ENCODE data around the gene PTPRE. TPM values are rescaled to one million over a fixed set of nuclear protein-coding genes. Genes with fewer than 3 reads are reported as not detected.
A peak's percentile ranks its signal among the peaks of the same experiment; 100 is the strongest.

The PTPRE gene
- polyA plus RNA-seq, 1 donor (not counting 4 experiments of a cell fraction or from before 2014, with no cell fraction given): 15.1 TPM

GRCh38 chr10:128045833-128046120, 138.9 kb downstream of the PTPRE start:
- Histone ChIP-seq H3K9ac (ENCODE audit: control insufficient read depth, extremely low read depth, insufficient read depth, low read length) (no peak overlapping the region), H3K4me3 (ENCODE audit: control insufficient read depth in 2 of 3, extremely low read depth in 1 of 3, insufficient read depth in 2 of 3, low read depth in 1 of 3, low read length in 3 of 3) (no peak overlapping the region), H3K9me3 (ENCODE audit: control insufficient read depth, low read depth, low read length) (no peaks in the 10 kb centered on the region), H3K9me1 (ENCODE audit: control insufficient read depth, extremely low read depth, insufficient read depth, low read length) (no peaks in the 10 kb centered on the region), H4K20me1 (ENCODE audit: control insufficient read depth, extremely low read depth, insufficient read depth, low read length) (no peaks in the 10 kb centered on the region), H3K4me1 (ENCODE audit: control insufficient read depth, extremely low read depth, insufficient read depth, low read length) (peaks cover 25% of the 10 kb centered on the region), H2AFZ (ENCODE audit: control insufficient read depth, low read length) (no peak overlapping the region), H3K36me3 (ENCODE audit: control insufficient read depth in 2 of 2, extremely low read depth in 1 of 2, insufficient read depth in 2 of 2, low read length in 2 of 2) (peaks cover 2 to 10% of the 10 kb centered on the region in 2 experiments), H3K4me2 (ENCODE audit: control insufficient read depth, extremely low read depth, insufficient read depth, low read depth, low read length) (no peak overlapping the region), H3K27ac (ENCODE audit: control insufficient read depth, insufficient read depth, low read length) (no peak overlapping the region), H3K27me3 (ENCODE audit: control insufficient read depth, extremely low read depth, insufficient read depth, low read length) (no peaks in the 10 kb centered on the region), H3K79me2 (ENCODE audit: control insufficient read depth, insufficient read depth, low read length) (peaks cover 22% of the 10 kb centered on the region)
- DNase-seq (ENCODE audit: low read depth, low spot score) (no peak), FAIRE-seq (no peak)
- dilution Hi-C loops (cut with MboI; ENCODE audit: extremely low pct_ligation_motif_present, low sequenced_read_pairs): no loop called here
- TF ChIP-seq EZH2 (IDR thresholded peaks at IDR 0.05; ENCODE audit: low read length) (no peak), CTCF (optimal IDR thresholded peaks at IDR 0.05 in 1 of 3, IDR thresholded peaks at IDR 0.05 in 1 of 3, conservative IDR thresholded peaks at IDR 0.05 in 1 of 3; ENCODE audit: extremely low read depth in 1 of 3, insufficient read depth in 2 of 3, low read length in 3 of 3) (no peak)

GRCh38 chr10:128046156-128046952, 139.5 kb downstream of the PTPRE start:
- H3K9ac ChIP-seq (ENCODE audit: control insufficient read depth, extremely low read depth, insufficient read depth, low read length): no peak overlapping the region

More at GRCh38 chr10:128046156-128046952, 139.5 kb downstream of the PTPRE start:
- Histone ChIP-seq H3K9me1 (ENCODE audit: control insufficient read depth, extremely low read depth, insufficient read depth, low read length) (no peaks in the 10 kb centered on the region), H3K27ac (ENCODE audit: control insufficient read depth, insufficient read depth, low read length) (no peak overlapping the region), H3K9me3 (ENCODE audit: control insufficient read depth, low read depth, low read length) (no peaks in the 10 kb centered on the region), H2AFZ (ENCODE audit: control insufficient read depth, low read length) (peak overlapping the region; percentile 51), H4K20me1 (ENCODE audit: control insufficient read depth, extremely low read depth, insufficient read depth, low read length) (no peaks in the 10 kb centered on the region), H3K27me3 (ENCODE audit: control insufficient read depth, extremely low read depth, insufficient read depth, low read length) (no peaks in the 10 kb centered on the region), H3K79me2 (ENCODE audit: control insufficient read depth, insufficient read depth, low read length) (peaks cover 27% of the 10 kb centered on the region), H3K4me2 (ENCODE audit: control insufficient read depth, extremely low read depth, insufficient read depth, low read depth, low read length) (no peak overlapping the region), H3K4me1 (ENCODE audit: control insufficient read depth, extremely low read depth, insufficient read depth, low read length) (peaks cover 31% of the 10 kb centered on the region), H3K4me3 (ENCODE audit: control insufficient read depth in 2 of 3, extremely low read depth in 1 of 3, insufficient read depth in 2 of 3, low read depth in 1 of 3, low read length in 3 of 3) (no peak overlapping the region), H3K36me3 (ENCODE audit: control insufficient read depth in 2 of 2, extremely low read depth in 1 of 2, insufficient read depth in 2 of 2, low read length in 2 of 2) (peaks cover 2 to 15% of the 10 kb centered on the region in 2 experiments)
- DNase-seq (ENCODE audit: low read depth, low spot score) (no peak), FAIRE-seq (no peak)
- dilution Hi-C loops (cut with MboI; ENCODE audit: extremely low pct_ligation_motif_present, low sequenced_read_pairs): no loop called here
- TF ChIP-seq CTCF (optimal IDR thresholded peaks at IDR 0.05 in 1 of 3, IDR thresholded peaks at IDR 0.05 in 1 of 3, conservative IDR thresholded peaks at IDR 0.05 in 1 of 3; ENCODE audit: extremely low read depth in 1 of 3, insufficient read depth in 2 of 3, low read length in 3 of 3): no peak
- no peak for TF ChIP-seq EZH2 (IDR thresholded peaks at IDR 0.05; ENCODE audit: low read length)

Measured in keratinocyte (primary cell).